NB4 (cell line): ENCODE data around the gene PDZK1IP1.

Experiments
- CTCF ChIP-seq: IDR thresholded peaks from one replicate; pipeline ENCODE4 v1.5.1; 2012; ENCODE audit warnings: low read depth, low read length
- MYC ChIP-seq: IDR thresholded peaks from 2 replicates; pipeline ENCODE4 v1.6.1; 2011; ENCODE audit warnings: low read depth, low read length
- POLR2A ChIP-seq: IDR thresholded peaks from 2 replicates; pipeline ENCODE4 v1.6.1; 2011; ENCODE audit warnings: mild to moderate bottlenecking; ENCODE audit not compliant: insufficient read length; ENCODE audit errors: extremely low read depth

DNA sequence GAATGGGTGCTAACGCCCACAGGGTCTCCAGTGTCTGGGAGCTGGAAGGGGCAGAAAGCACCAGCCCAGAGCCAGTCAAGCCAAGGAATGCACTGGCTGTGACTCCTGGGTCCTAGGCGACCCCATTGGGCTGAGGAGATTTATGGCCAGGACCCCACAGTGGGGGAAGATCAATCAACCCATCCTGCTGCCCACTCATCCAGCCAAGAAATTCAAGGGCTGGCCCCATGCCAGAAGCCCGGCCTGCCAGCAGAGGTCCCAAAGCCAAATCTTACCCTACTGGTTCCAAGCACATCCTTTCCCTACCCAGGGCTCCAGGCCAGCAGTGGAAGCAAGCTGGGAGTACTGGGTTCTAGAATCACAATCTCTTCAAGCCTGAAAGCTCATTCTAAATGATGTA lies 6.8 kb upstream of the PDZK1IP1 start:
- TF ChIP-seq POLR2A, result no peak
- no peak for TF ChIP-seq CTCF
- TF ChIP-seq MYC, result no peak
